HG03575 (cell line): Measurements from ENCODE around the gene WDR1.

Source experiments
- ATAC-seq: cut with Tn5 transposase; IDR thresholded peaks from one replicate; pipeline ENCODE4 v1.9.1; 2021; ENCODE audit not compliant: unreplicated experiment, insufficient number of reproducible peaks, low FRiP score; ENCODE audit errors: extremely low read depth

WDR1 gene

GRCh38 chr4:10089346-10089745, 27.3 kb downstream of the WDR1 start:
- ATAC-seq: no peak

DNA sequence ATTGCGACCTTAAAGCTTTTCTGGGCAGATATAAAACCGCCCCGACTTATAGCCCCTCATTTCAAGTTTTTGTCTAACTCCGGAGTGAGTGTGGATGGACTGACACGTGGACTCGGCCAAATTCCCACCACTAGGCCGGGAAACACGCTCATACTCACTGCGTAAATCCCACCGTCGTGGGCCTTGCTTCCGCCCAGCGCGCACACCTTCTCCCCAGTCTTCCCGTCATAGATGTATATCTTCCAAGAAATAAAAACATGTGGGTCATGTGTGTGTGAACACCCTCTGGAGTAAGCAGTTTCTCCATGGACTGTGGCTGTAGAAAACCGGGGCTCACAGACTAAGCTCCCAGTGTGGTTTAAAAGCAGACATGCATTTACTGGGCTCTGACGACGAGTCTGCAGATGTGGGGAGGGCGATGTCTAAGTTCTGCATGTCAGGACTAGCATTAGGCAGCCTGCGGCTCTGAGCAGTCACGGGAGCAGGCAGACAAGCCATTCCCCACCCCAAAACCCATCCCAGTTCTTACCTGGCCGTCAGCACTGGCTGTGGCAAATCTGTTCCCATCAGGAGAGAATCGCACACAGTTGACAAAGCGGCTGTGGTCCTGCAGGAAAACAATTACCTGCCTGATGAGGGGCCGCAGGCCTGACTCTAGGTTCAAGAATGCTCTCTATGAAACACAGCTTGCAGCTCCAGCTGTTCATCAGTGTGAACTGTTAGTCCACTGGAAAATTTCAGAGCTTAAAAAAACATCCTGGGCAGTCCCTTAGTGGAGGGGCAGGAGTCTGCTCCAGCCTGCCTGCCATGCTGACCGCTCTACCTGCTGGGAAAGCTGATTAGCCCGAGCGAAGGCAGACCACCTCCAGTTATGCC, 28.2 kb downstream of the WDR1 start:
- ATAC-seq: no peak

DNA sequence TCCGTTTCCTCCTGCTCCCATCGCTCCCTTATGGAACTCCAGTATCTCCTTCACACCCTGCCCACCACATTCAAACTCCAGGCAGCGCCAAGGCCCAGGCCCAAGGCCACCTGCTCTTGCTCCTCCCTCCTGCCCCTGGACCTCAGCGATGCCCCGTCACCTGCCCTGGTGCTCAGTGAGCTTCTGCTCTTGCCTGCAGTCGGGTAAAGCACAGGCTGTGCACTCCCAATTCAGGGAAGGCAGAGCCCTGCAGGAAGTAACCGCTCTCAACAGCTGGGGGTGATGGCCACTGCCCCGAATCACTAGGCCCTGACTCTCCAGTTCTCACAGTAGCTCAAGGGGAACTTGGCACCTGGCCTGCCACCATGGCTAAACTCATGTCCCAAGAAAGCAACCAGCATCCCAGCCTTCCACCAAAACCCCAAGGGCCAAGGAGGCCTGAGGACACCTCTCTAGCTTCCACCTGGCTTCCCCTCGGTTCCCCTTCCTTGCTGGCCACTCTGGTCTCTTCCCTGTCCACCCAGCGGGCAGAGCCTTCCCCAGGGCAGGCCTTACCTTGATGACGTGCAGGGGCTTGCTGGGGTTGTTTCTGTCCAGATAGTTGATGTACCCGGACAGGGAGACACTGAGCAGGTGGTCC, 29.3 kb downstream of the WDR1 start:
- no peak for ATAC-seq

- ATAC-seq: no peak
Measured at GRCh38 chr4:10086506-10087120, 30.0 kb downstream of the WDR1 start.

DNA sequence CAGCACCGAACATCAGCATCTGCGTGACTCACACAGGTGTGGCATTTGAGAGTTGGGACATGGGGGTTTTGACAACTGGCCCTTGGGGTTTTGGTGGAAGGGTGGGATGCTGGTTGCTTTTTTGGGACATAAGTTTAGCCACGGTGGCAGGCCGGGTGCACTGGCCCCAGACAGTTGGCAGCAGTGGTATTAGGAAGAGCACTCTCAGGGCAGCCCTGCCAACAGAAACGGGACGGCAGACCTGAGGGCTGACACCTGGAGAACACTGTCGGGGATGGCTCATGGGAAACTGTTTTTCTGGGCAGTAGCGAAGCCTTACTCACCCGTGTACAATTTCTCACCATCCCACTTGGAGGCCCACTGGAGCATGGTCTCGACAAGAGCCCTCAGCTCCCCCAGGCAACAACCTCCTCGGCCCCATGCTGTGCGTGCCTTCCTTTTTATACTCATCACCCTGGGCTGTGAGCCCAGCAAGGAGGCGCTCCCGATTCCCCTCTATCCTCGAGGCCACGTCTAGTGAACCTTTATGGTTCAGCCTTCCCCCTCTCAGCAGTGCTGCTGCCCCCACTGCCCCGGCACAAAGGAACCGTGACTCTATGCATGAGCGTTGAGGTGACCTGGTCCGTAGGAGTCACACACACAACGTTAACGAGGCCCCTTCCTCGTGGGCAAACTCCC, 30.6 kb downstream of the WDR1 start:
- ATAC-seq: no peak

DNA sequence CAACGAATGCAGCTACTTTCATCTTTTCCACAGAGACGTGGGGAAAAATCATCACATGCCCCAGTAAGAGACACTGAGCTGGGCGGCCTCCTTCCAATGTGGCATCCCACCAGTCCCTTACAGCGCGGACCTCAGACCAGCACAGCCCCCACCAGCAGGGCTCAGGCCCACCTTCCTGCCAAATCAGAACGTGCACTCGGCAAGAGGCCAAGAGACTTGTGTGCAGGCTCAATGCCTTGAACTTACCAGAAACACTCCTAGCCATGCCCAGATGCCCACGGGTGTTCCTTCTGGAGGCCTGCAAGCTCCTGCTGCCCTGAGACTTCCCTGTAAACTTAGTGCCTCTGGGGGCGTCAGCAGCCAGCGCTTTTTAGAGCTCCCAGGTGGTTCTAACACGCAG, 31.2 kb downstream of the WDR1 start:
- no peak for ATAC-seq

- ATAC-seq: no peak
Measured at GRCh38 chr4:10084651-10085358, 31.8 kb downstream of the WDR1 start.

- ATAC-seq: no peak
Measured at GRCh38 chr4:10083861-10084641, 32.5 kb downstream of the WDR1 start.

DNA sequence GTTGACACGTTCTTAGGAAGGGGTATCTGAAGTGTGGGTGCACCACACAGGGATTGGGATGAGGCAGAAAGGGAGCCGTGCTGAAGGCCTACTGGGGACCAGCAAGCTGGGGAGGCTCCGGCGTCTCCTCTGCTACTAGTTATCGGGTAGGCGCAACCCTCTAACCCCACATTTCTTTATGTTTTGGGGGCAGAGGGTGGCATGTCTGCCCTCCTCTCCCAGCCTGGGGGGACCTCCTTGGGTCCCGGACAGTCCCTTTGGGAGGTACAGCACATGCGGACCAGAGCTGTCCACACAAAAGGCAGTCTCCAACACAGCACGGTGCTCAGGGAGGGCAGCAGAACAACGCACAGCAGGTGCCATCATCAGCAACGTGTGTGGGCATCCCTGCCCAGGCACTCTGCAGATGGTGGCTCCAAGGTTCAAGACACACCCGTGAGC, 33.2 kb downstream of the WDR1 start:
- no peak for ATAC-seq

GRCh38 chr4:10082459-10083272, 33.9 kb downstream of the WDR1 start:
- ATAC-seq: no peak

- no peak for ATAC-seq
Measured at GRCh38 chr4:10082047-10082446, 34.6 kb downstream of the WDR1 start.

DNA sequence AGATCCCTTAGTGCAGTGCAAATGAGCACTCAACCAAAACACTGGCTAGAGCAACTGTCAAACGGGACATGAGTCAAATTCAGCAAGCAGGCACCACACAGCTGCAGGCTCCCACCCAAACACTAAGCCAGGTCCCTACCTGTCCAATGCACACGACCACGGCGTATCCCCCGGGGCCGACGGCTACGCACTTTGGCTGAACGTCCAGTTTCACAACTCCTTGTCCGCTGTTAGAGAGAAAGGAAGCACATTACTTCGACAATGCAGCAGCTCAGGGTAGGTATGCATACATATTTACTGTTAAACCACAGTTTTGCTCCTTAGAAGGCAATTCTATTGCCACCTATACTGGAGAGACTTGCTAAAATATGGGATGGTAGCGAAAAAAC, 35.4 kb downstream of the WDR1 start:
- ATAC-seq: no peak

GRCh38 chr4:10080589-10081217, 35.9 kb downstream of the WDR1 start:
- ATAC-seq: no peak

DNA sequence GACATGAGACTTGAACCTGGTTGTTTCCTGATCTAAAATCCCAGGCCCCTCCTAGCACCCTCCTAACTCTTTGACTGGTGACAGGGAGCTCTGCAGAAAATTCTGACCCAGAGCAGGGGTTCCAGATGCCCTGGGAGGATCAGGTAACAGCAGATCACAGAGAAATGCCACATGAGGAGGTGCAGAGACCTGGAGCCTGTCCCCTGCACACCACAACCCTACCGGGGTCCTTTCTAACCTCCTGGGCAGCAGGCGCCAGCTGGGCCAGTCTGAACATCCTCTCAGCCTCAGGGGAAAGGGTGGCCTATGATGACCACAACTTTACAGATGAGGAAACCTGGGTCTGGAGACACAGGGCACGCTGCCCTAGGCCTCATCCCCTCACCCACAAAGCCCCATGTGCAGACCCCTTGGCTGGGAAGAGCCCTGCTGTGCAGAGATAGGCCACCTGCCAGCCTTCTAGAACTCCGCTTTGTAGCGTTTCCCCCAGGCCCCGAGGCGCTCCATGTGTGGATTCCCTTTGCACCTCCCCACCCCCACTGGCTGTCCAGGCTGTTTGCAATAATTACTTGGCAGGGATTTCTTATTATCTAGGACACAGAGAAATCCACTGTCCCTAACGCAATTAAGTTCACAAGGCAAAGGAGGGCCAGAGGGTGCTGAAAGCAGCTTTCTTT, 36.5 kb downstream of the WDR1 start:
- no peak for ATAC-seq

GRCh38 chr4:10079256-10079655, 37.3 kb downstream of the WDR1 start:
- ATAC-seq: no peak

GRCh38 chr4:10078481-10079233, 37.9 kb downstream of the WDR1 start:
- no peak for ATAC-seq
